Body of pancreas (tissue), 4 donors: ENCODE data around the gene NDUFB8. TPM values are rescaled to one million over a fixed set of nuclear protein-coding genes. Genes with fewer than 3 reads are reported as not detected.

Source experiments
- ATAC-seq: fragments of 150-250 bp; one replicate; pipeline ENCODE4 v1.9.1; 2016
- DNase-seq, 4 donors: peaks; one replicate each; pipeline ENCODE4 v3.0.0-alpha.2; 2019
- H3K27ac ChIP-seq, 4 donors: fragments of 200-600 bp; sonication (generic); 1 replicate in 3 of 4; 2 replicates in 1 of 4; pipeline versions ENCODE4 v1.5.1 to v1.6.1; 2016 to 2019; ENCODE audit warnings: mild to moderate bottlenecking in 1 of 4, mixed read lengths in 1 of 4, moderate library complexity in 1 of 4
- H3K27me3 ChIP-seq, 2 donors: fragments of 200-600 bp; sonication (generic); one replicate each; pipeline ENCODE4 v1.6.0; 2016; ENCODE audit warnings: mild to moderate bottlenecking in 1 of 2
- H3K36me3 ChIP-seq, 2 donors: fragments of 200-600 bp; sonication (generic); replicated peaks in 1 of 2; 2 replicates each; pipeline ENCODE4 v1.5.1; 2016; ENCODE audit warnings: low read depth in 2 of 2; ENCODE audit not compliant: insufficient read depth in 1 of 2
- H3K4me1 ChIP-seq: fragments of 200-600 bp; sonication (generic); one replicate; pipeline ENCODE4 v1.6.0; 2016
- H3K4me3 ChIP-seq, 2 donors: fragments of 200-600 bp; sonication (generic); 1 replicate in 1 of 2; 2 replicates in 1 of 2; pipeline ENCODE4 v1.5.1; 2016 to 2019
- H3K9me3 ChIP-seq, 3 donors: fragments of 200-600 bp; sonication (generic); 1 replicate in 2 of 3; 2 replicates in 1 of 3; pipeline ENCODE4 v1.5.1; 2016
- CTCF ChIP-seq, 7 experiments: fragments of 450-650 bp in 4 of 7; fragments of 200-600 bp in 3 of 7; sonication (generic) in 3 of 7; IDR thresholded peaks; one replicate each; pipeline ENCODE4 v1.5.1; 2016 to 2019; ENCODE audit warnings: antibody characterized with exemption in 7 of 7
- POLR2A ChIP-seq, 3 donors: fragments of 450-650 bp; IDR thresholded peaks; one replicate each; pipeline ENCODE4 v1.6.1; 2016; ENCODE audit warnings: antibody characterized with exemption in 3 of 3, mild to moderate bottlenecking in 2 of 3
- whole genome bisulfite sequencing, 2 donors: methylation state at CpG; one replicate each; pipeline ENCODE4 v1.1.5; 2017; 5-methylcytosine and 5-hydroxymethylcytosine counted together
- intact Hi-C: fragments of 100-400 bp; cut with DNase I; formaldehyde crosslinking; loops from one replicate; pipeline ENCODE4 v1.15.1; 2023
- total RNA-seq, 2 donors: library from RNA; depleted of rRNA; stranded (reverse); fragments of >200 nt; gene quantifications; one replicate each; pipeline ENCODE4 v1.1.0, GENCODE V29; 2016

The NDUFB8 gene
- total RNA-seq, 2 donors from 2014 or later: 77.8 to 84.1 TPM

- Histone ChIP-seq H3K4me3 (no peak overlapping the region), H3K27ac (no peak overlapping the region), H3K4me1 (peaks cover 24% of the 10 kb centered on the region), H3K9me3 (no peaks in the 10 kb centered on the region), H3K27me3 (no peaks in the 10 kb centered on the region), H3K36me3 (peaks cover 0 to 13% of the 10 kb centered on the region in 2 donors)
- TF ChIP-seq POLR2A (IDR thresholded peaks at IDR 0.05) (no peak), CTCF (IDR thresholded peaks at IDR 0.05) (no peak)
- intact Hi-C loops: no loop called here
- WGBS, 2 donors: 85 to 89% methylated on average over 6 of the region's 6 CpGs
- DNase-seq: no peak
- no peak for ATAC-seq
These were observed 5.5 kb downstream of the NDUFB8 start for GRCh38 chr10:100524206-100524605.

GRCh38 chr10:100522945-100523344 lies 6.7 kb downstream of the NDUFB8 start:
- intact Hi-C loops: no loop called here
- peaks cover 17% of the 10 kb centered on the region for H3K4me1 ChIP-seq
- peaks cover 0 to 13% of the 10 kb centered on the region in 2 donors for H3K36me3 ChIP-seq
- ATAC-seq: no peak
- no peaks in the 10 kb centered on the region for H3K27me3 ChIP-seq
- no peak overlapping the region for H3K27ac ChIP-seq
- 93 to 95% methylated on average over 6 to 9 of the region's 9 CpGs for WGBS, 2 donors
- H3K9me3 ChIP-seq: no peaks in the 10 kb centered on the region
- no peak for TF ChIP-seq CTCF (IDR thresholded peaks at IDR 0.05)
- no peak for TF ChIP-seq POLR2A (IDR thresholded peaks at IDR 0.05)
- H3K4me3 ChIP-seq: no peak overlapping the region
- DNase-seq: no peak

GRCh38 chr10:100522107-100522801 lies 7.4 kb downstream of the NDUFB8 start:
- H3K27me3 ChIP-seq: no peaks in the 10 kb centered on the region
- ATAC-seq (no peak), DNase-seq (no peak)
- H3K27ac ChIP-seq: no peak overlapping the region
- peaks cover 13% of the 10 kb centered on the region for H3K4me1 ChIP-seq
- no peak overlapping the region for H3K4me3 ChIP-seq
- TF ChIP-seq POLR2A (IDR thresholded peaks at IDR 0.05): no peak
- no peak for TF ChIP-seq CTCF (IDR thresholded peaks at IDR 0.05)
- H3K36me3 ChIP-seq: peaks cover 0 to 13% of the 10 kb centered on the region in 2 donors
- H3K9me3 ChIP-seq: no peaks in the 10 kb centered on the region
- WGBS, 2 donors: 85 to 88% methylated on average over 5 of the region's 5 CpGs
- intact Hi-C loops: no loop called here

GRCh38 chr10:100520811-100521210 lies 8.9 kb downstream of the NDUFB8 start:
- intact Hi-C loops: no loop called here
- ATAC-seq (no peak), DNase-seq (no peak)
- Histone ChIP-seq H3K27me3 (no peaks in the 10 kb centered on the region), H3K27ac (no peak overlapping the region), H3K4me1 (peaks cover 13% of the 10 kb centered on the region), H3K36me3 (peaks cover 0 to 4% of the 10 kb centered on the region in 2 donors), H3K4me3 (no peak overlapping the region), H3K9me3 (no peaks in the 10 kb centered on the region)
- TF ChIP-seq POLR2A (IDR thresholded peaks at IDR 0.05): no peak
- no peak for TF ChIP-seq CTCF (IDR thresholded peaks at IDR 0.05)
- WGBS, 2 donors: 78 to 79% methylated on average over 3 of the region's 3 CpGs
